NCI-H146 (cell line): ENCODE measurements around the gene NAA80.
"Not testable (repeated sequence)": the region's sequence is repeated elsewhere in the genome, so short reads cannot be mapped to it uniquely, and the experiment has no call there.

Source experiments
- DNase-seq: peaks from one replicate; lab custom pipeline; 2025; lab: John Stamatoyannopoulos, UW

The NAA80 gene

GRCh38 chr3:50314342-50314741 is 15.1 kb upstream of the NAA80 start:
- DNase-seq = no peak

- not testable (repeated sequence) for DNase-seq
Observed at GRCh38 chr3:50312041-50312440, 12.8 kb upstream of the NAA80 start.

- no peak for DNase-seq
Observed at GRCh38 chr3:50304601-50305000, 5.4 kb upstream of the NAA80 start.

DNA sequence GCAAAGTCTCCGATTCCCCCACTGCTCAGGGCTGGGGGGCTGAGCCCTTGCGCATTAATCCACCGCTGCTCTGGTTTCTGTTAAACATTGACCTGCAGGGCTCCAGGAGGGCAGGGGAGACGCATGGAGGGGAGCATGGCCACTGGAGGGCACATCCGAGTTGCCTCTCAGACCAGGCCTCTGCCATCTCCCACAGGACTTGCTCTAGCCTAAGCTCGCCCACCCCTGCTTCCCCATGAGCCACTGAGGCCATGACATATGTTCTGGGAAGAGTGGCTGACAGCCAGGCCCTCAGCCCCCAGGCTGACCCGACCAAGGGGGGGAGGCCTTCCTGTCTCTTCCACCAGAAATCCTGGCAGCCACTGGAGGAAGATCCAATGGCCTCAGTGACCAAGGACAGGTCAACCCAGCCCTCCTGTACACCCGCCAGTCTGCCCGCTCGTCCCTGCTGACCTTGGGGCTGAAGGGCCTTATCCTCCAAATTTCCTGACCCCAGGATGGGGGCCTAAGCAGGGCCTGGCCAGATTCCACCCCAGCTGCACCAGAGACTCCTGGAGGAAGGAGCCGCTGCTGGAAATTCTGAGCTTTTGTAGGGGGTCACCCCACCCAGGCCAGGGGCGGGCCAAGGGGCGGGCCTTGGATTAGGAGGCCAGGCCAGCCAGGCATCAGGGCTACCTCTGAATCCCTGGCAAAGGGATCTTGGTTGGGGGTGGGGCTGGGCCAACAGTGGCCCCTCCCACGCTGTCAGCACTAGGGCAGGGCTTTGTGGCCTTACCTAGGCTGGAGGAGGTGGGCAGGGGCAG is 4.0 kb upstream of the NAA80 start, which contains the start of gene HYAL1:
HYAL1 (minus strand) TSS at position 562 of the 803 bp plus-strand sequence. CDS start 618 bp downstream, outside the sequence.
- DNase-seq = no peak

- no peak for DNase-seq
Observed at GRCh38 chr3:50302095-50303012, 3.1 kb upstream of the NAA80 start.

GRCh38 chr3:50300681-50301254 is 1.6 kb upstream of the NAA80 start:
- DNase-seq = no peak

- DNase-seq = no peak
Observed at GRCh38 chr3:50299929-50300680, 900 bp upstream of the NAA80 start.

- no peak for DNase-seq
Observed at GRCh38 chr3:50299638-50299928, 378 bp upstream of the NAA80 start.

GRCh38 chr3:50297896-50298725 is 1.1 kb downstream of the NAA80 start:
- DNase-seq = no peak

GRCh38 chr3:50297384-50297775 is 1.8 kb downstream of the NAA80 start:
- DNase-seq = no peak

DNA sequence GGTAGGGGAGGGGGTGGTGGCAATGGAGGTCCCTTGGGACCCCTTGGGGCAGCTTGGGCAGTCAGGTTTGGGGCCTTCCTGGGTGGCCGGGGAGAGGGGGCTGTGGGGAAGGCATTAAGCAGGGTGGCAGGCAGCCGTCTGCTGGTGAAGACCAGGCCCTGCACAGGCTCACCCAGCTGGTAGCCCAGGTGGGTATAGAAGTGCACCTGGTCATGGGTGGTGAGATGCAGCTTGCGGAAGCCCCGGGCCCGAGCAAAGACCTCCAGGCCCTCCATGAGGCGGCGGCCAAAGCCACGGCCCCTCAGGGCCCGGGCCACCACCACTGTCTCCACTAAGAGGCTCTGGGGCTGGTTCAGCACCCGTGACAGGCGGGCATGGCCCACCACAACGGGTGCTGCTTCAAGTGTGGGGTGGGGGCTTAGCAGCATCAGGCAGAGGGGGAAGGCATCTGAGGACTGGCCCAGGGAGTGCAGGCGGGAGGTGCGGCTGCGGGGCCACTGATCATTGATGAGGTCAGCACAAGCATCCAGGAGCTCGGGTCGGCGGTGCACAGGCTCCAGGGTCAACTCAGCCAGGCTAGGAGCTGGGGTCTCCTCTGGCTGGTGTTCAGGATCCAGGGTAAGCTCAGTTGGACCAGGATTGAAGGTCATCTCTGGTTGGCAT is 2.4 kb downstream of the NAA80 start:
- DNase-seq = no peak

- no peak for DNase-seq
Observed at GRCh38 chr3:50295553-50296431, 3.4 kb downstream of the NAA80 start.

DNA sequence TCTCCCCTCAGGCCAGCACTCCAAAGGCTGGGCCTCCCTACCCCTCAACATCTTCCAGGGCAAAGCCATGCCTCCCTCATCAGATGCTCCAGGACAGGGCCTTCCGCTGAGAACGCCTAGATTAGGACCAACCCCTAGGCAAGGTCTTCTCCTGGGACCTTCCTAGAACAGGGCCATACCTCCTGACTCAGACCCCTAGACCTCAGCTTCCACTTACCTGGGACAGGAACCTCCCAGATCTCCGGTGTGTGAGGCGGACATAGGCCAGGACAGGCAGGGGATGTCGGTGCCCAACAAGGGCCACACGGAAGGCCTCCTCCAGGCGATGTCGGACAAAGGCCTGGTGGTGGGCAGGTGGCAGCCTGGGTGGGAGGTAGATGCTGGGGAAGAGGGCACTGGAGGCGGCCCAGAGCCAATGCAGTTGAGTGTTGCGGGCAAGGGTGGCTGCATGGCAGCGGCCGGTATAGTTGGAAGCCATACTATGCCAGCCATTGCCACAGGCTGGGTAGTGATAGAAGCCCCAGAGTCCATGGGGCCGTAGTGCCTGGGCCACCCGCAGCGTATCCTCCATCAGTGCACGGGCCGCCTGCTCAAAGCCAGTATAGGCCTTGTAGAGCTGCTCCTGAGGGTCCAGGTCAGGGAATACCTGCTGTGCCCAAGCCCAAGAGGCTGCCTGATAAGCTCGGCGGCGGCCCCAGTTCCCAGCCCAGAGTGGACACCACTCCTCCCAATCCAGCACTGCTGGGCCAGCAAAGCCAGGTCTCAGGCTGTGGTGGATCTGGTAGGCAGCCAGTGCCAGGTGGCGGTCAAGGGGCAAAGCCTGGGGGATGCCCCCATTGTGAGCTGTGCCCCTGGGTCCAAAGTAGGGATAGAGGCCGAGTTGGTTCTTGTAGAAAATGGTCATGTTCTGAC is 4.5 kb downstream of the NAA80 start:
- no peak for DNase-seq

DNA sequence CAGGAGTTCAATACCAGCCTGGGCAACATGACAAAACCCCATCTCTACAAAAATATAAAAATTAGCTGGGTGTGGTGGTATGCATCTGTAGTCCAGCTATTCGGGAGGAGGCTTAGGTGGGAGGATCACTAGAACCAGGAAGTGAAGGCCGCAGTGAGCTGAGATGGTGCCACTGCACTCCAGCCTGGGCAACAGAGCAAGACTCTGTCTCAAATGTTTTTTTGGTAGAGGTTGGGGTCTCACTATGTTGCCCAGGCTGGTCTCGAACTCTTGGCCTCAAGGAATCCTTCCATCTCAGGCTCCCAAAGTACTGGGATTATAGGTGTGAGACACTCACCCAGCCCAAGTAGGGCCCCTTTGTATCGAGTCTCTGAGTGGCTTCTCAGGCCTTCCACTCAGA is 5.1 kb downstream of the NAA80 start:
- DNase-seq = no peak

GRCh38 chr3:50293079-50293801 is 6.0 kb downstream of the NAA80 start:
- no peak for DNase-seq

GRCh38 chr3:50292159-50293078 is 6.8 kb downstream of the NAA80 start, which contains the start of gene IFRD2:
IFRD2 (minus strand) TSS chr3:50292429; CDS start chr3:50292274, 155 bp downstream.
- DNase-seq = peak; percentile 93
